Hepatocyte (in vitro differentiated cells): ENCODE measurements around the gene POLG2. TPM values are rescaled to one million over a fixed set of nuclear protein-coding genes. Genes with fewer than 3 reads are reported as not detected.
A peak's percentile ranks its signal among the peaks of the same experiment; 100 is the strongest.
"Not testable (repeated sequence)": the region's sequence is repeated elsewhere in the genome, so short reads cannot be mapped to it uniquely, and the experiment has no call there.

Experiments used
- DNase-seq: peaks from one replicate; pipeline ENCODE4 v3.0.0-alpha.2; 2016; ENCODE audit warnings: low spot score
- H2AFZ ChIP-seq: fragments of 200-600 bp; sonication (generic); 2 replicates; pipeline ENCODE4 v1.6.0; 2016; ENCODE audit warnings: antibody characterized with exemption, mild to moderate bottlenecking
- H3K27ac ChIP-seq: fragments of 200-600 bp; sonication (generic); 2 replicates; pipeline ENCODE4 v1.5.1; 2016; ENCODE audit warnings: mild to moderate bottlenecking
- H3K27me3 ChIP-seq: fragments of 200-600 bp; sonication (generic); 2 replicates; pipeline ENCODE4 v1.6.1; 2016
- H3K36me3 ChIP-seq: fragments of 200-600 bp; sonication (generic); replicated peaks from 2 replicates; pipeline ENCODE4 v1.5.1; 2016; ENCODE audit warnings: low read depth; ENCODE audit not compliant: insufficient read depth
- H3K4me1 ChIP-seq: fragments of 200-600 bp; sonication (generic); 2 replicates; pipeline ENCODE4 v1.5.1; 2016; ENCODE audit warnings: mild to moderate bottlenecking, moderate library complexity; ENCODE audit not compliant: insufficient read depth
- H3K4me2 ChIP-seq: fragments of 200-600 bp; sonication (generic); 2 replicates; pipeline ENCODE4 v1.6.0; 2016
- H3K4me3 ChIP-seq: fragments of 200-600 bp; sonication (generic); 2 replicates; pipeline ENCODE4 v1.5.1; 2016; ENCODE audit warnings: mild to moderate bottlenecking
- H3K79me2 ChIP-seq: fragments of 200-600 bp; sonication (generic); 2 replicates; pipeline ENCODE4 v1.6.0; 2017; ENCODE audit warnings: mild to moderate bottlenecking
- H3K9me2 ChIP-seq: fragments of 200-600 bp; sonication (generic); replicated peaks from 2 replicates; pipeline ENCODE4 v1.6.0; 2017; ENCODE audit warnings: mild to moderate bottlenecking; ENCODE audit not compliant: insufficient read depth
- H3K9me3 ChIP-seq: fragments of 200-600 bp; sonication (generic); 2 replicates; pipeline ENCODE4 v1.5.1; 2016; ENCODE audit warnings: low read depth, mild to moderate bottlenecking
- H4K20me1 ChIP-seq: fragments of 200-600 bp; sonication (generic); 2 replicates; pipeline ENCODE4 v1.6.0; 2016; ENCODE audit warnings: mild to moderate bottlenecking; ENCODE audit not compliant: insufficient read depth, poor library complexity, severe bottlenecking
- CTCF ChIP-seq: fragments of 200-600 bp; sonication (generic); IDR thresholded peaks from 2 replicates; pipeline ENCODE4 v1.5.1; 2016; ENCODE audit warnings: antibody characterized with exemption, mild to moderate bottlenecking; ENCODE audit not compliant: poor library complexity
- EZH2 ChIP-seq: fragments of 200-600 bp; sonication (generic); IDR thresholded peaks from 2 replicates; pipeline ENCODE4 v1.6.1; 2016; ENCODE audit warnings: antibody characterized with exemption, mild to moderate bottlenecking, borderline replicate concordance
- EZH2phosphoT487 ChIP-seq: fragments of 200-600 bp; sonication (generic); IDR thresholded peaks from one replicate; pipeline ENCODE4 v1.6.1; 2018; ENCODE audit warnings: antibody characterized with exemption, mild to moderate bottlenecking, low read depth, moderate library complexity; ENCODE audit not compliant: unreplicated experiment, severe bottlenecking
- WGBS: methylation state at CpG from one replicate; pipeline ENCODE4 v1.1.6; 2016; ENCODE audit warnings: low lambda C conversion rate; ENCODE audit errors: missing lambda C conversion rate; 5-methylcytosine and 5-hydroxymethylcytosine counted together
- polyA plus RNA-seq: library from polyadenylated mRNA; unstranded; fragments of >200 nt; fragmentation: Nextera tagmentation; extraction: Ambion mirVana; gene quantifications from 2 replicates; pipeline ENCODE4 v1.2.1, GENCODE V29; 2016
- total RNA-seq: library from RNA; depleted of rRNA; stranded (reverse); fragments of >200 nt; gene quantifications from 2 replicates; pipeline ENCODE4 v1.2.3, GENCODE V29; 2014

The POLG2 gene
- total and polyA plus RNA-seq, 2 experiments from 2014 or later = 8.1 to 9.7 TPM

- no peaks in the 10 kb centered on the region for H3K9me3 ChIP-seq
- H2AFZ ChIP-seq = no peak overlapping the region
- no peaks in the 10 kb centered on the region for H3K27me3 ChIP-seq
- H3K4me2 ChIP-seq = peak overlapping the region; percentile 80
- H3K4me3 ChIP-seq = no peak overlapping the region
- TF ChIP-seq EZH2phosphoT487 = no peak
- TF ChIP-seq EZH2 = no peak
- TF ChIP-seq CTCF = no peak
- H3K4me1 ChIP-seq = peaks cover 30% of the 10 kb centered on the region
- H3K27ac ChIP-seq = peak overlapping the region; percentile 93
- no peak for DNase-seq
- peaks cover 56% of the 10 kb centered on the region for H4K20me1 ChIP-seq
- WGBS = 80% methylated on average over 7 of the region's 7 CpGs
- H3K36me3 ChIP-seq = peaks cover 13% of the 10 kb centered on the region
- peaks cover 73% of the 10 kb centered on the region for H3K79me2 ChIP-seq
- H3K9me2 ChIP-seq = no peaks in the 10 kb centered on the region
Measured at GRCh38 chr17:64498308-64499203, 1.7 kb upstream of the POLG2 start.

GRCh38 chr17:64497565-64498035 is 746 bp upstream of the POLG2 start:
- Histone ChIP-seq H3K27ac (peak overlapping the region; percentile 93), H2AFZ (no peak overlapping the region), H3K79me2 (peaks cover 64% of the 10 kb centered on the region), H3K4me3 (no peak overlapping the region), H3K4me1 (peaks cover 22% of the 10 kb centered on the region), H3K9me3 (no peaks in the 10 kb centered on the region), H3K36me3 (peaks cover 13% of the 10 kb centered on the region), H3K4me2 (peak overlapping the region; percentile 80), H3K27me3 (no peaks in the 10 kb centered on the region), H4K20me1 (peaks cover 46% of the 10 kb centered on the region), H3K9me2 (no peaks in the 10 kb centered on the region)
- DNase-seq = no peak
- WGBS = 49% methylated on average over 4 of the region's 4 CpGs
- no peak for TF ChIP-seq EZH2
- TF ChIP-seq EZH2phosphoT487 = no peak
- no peak for TF ChIP-seq CTCF

- H3K79me2 ChIP-seq = peaks cover 51% of the 10 kb centered on the region
- peaks cover 22% of the 10 kb centered on the region for H3K4me1 ChIP-seq
- WGBS = 2% methylated on average over 19 of the region's 20 CpGs
- H3K27me3 ChIP-seq = no peaks in the 10 kb centered on the region
- H3K4me3 ChIP-seq = peak overlapping the region; percentile 60
- DNase-seq = no peak
- TF ChIP-seq EZH2phosphoT487 = no peak
- TF ChIP-seq CTCF = no peak
- TF ChIP-seq EZH2 = no peak
- no peaks in the 10 kb centered on the region for H3K9me3 ChIP-seq
- no peaks in the 10 kb centered on the region for H3K9me2 ChIP-seq
- peaks cover 34% of the 10 kb centered on the region for H4K20me1 ChIP-seq
- H3K4me2 ChIP-seq = peak overlapping the region; percentile 80
- H2AFZ ChIP-seq = peak overlapping the region; percentile 74
- peak overlapping the region; percentile 93 for H3K27ac ChIP-seq
- H3K36me3 ChIP-seq = peaks cover 10% of the 10 kb centered on the region
Measured at GRCh38 chr17:64496348-64496785, 487 bp downstream of the POLG2 start.

- peak overlapping the region; percentile 80 for H3K4me2 ChIP-seq
- H3K79me2 ChIP-seq = peaks cover 41% of the 10 kb centered on the region
- 96% methylated on average over 5 of the region's 5 CpGs for WGBS
Measured at GRCh38 chr17:64495300-64495699, 1.6 kb downstream of the POLG2 start.

More at GRCh38 chr17:64495300-64495699, 1.6 kb downstream of the POLG2 start:
- not testable (repeated sequence) for H3K9me2 ChIP-seq, H2AFZ ChIP-seq, H3K4me3 ChIP-seq, H3K36me3 ChIP-seq, DNase-seq, H3K27me3 ChIP-seq, H3K9me3 ChIP-seq, H3K27ac ChIP-seq
- peaks cover 22% of the 10 kb centered on the region for H3K4me1 ChIP-seq
- H4K20me1 ChIP-seq = peaks cover 23% of the 10 kb centered on the region
